ENCODE data around the gene PML.

DNA sequence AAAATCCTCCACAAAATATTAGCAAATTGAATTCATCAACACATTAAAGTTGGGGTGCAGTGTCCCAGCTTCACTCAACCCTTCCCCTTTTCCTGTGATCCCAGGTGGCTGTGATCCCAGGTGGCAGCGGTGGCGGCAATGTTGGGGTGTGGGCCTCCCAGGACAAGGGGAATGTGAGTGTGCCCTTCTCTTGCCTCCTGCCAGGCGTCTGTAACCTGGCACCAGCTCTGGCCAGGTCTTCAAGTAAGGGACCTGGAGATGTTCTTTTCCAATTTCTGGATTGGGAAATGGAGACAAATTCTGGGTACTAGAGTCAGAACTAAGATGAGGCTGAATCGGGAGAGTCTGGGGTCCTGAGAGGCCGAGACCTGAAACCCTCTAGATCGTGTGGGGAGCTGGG is 67.7 kb downstream of the PML start:
- TF ChIP-seq, protein P1, sequence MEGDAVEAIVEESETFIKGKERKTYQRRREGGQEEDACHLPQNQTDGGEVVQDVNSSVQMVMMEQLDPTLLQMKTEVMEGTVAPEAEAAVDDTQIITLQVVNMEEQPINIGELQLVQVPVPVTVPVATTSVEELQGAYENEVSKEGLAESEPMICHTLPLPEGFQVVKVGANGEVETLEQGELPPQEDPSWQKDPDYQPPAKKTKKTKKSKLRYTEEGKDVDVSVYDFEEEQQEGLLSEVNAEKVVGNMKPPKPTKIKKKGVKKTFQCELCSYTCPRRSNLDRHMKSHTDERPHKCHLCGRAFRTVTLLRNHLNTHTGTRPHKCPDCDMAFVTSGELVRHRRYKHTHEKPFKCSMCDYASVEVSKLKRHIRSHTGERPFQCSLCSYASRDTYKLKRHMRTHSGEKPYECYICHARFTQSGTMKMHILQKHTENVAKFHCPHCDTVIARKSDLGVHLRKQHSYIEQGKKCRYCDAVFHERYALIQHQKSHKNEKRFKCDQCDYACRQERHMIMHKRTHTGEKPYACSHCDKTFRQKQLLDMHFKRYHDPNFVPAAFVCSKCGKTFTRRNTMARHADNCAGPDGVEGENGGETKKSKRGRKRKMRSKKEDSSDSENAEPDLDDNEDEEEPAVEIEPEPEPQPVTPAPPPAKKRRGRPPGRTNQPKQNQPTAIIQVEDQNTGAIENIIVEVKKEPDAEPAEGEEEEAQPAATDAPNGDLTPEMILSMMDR (IDR thresholded peaks at IDR 0.05), result no peak
- TF ChIP-seq POLR2AphosphoS5 (IDR thresholded peaks at IDR 0.05; ENCODE audit: low read depth, low read length) (no peak), TEAD4 (IDR thresholded peaks at IDR 0.05; ENCODE audit: borderline replicate concordance, insufficient read depth) (no peak), GATA2 (CRISPR knock-in tag; IDR thresholded peaks at IDR 0.05) (no peak), JUND (IDR thresholded peaks at IDR 0.05) (no peak), CHD2 (IDR thresholded peaks at IDR 0.05; ENCODE audit: low read length, partially characterized antibody) (no peak), MXI1 (IDR thresholded peaks at IDR 0.05; ENCODE audit: low read depth, low read length) (no peak), RAD21 (IDR thresholded peaks at IDR 0.05; ENCODE audit: low read length) (no peak), SIN3A (IDR thresholded peaks at IDR 0.05; ENCODE audit: borderline replicate concordance, low read depth, low read length) (no peak)
- TF ChIP-seq, protein P2, sequence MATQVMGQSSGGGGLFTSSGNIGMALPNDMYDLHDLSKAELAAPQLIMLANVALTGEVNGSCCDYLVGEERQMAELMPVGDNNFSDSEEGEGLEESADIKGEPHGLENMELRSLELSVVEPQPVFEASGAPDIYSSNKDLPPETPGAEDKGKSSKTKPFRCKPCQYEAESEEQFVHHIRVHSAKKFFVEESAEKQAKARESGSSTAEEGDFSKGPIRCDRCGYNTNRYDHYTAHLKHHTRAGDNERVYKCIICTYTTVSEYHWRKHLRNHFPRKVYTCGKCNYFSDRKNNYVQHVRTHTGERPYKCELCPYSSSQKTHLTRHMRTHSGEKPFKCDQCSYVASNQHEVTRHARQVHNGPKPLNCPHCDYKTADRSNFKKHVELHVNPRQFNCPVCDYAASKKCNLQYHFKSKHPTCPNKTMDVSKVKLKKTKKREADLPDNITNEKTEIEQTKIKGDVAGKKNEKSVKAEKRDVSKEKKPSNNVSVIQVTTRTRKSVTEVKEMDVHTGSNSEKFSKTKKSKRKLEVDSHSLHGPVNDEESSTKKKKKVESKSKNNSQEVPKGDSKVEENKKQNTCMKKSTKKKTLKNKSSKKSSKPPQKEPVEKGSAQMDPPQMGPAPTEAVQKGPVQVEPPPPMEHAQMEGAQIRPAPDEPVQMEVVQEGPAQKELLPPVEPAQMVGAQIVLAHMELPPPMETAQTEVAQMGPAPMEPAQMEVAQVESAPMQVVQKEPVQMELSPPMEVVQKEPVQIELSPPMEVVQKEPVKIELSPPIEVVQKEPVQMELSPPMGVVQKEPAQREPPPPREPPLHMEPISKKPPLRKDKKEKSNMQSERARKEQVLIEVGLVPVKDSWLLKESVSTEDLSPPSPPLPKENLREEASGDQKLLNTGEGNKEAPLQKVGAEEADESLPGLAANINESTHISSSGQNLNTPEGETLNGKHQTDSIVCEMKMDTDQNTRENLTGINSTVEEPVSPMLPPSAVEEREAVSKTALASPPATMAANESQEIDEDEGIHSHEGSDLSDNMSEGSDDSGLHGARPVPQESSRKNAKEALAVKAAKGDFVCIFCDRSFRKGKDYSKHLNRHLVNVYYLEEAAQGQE (IDR thresholded peaks at IDR 0.05; ENCODE audit: low read depth, low read length), result no peak
- TF ChIP-seq, protein P3, sequence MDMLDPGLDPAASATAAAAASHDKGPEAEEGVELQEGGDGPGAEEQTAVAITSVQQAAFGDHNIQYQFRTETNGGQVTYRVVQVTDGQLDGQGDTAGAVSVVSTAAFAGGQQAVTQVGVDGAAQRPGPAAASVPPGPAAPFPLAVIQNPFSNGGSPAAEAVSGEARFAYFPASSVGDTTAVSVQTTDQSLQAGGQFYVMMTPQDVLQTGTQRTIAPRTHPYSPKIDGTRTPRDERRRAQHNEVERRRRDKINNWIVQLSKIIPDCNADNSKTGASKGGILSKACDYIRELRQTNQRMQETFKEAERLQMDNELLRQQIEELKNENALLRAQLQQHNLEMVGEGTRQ (IDR thresholded peaks at IDR 0.05; ENCODE audit: borderline replicate concordance, low read depth, low read length), result no peak
